Measurements from ENCODE around the gene NR2E1.

The NR2E1 gene

DNA sequence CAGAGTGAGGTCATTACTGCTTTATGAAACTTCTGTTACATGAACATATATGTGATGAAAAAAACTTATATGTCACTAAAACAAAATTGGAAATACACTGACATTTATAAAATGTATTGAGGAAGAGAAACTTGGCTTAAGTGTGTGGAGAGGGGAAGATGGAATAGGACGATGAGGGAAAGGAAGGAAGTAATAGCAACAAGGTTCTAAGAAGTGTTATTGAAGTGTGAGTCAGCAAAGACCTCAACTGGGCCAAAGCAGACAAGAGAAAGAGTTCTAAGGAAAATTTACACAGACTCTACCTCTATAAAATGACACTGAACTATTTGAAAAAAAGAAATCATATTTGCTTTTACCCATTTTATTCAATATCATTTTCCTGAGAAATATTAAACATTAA lies 56.7 kb downstream of the NR2E1 start:
- DNase-seq: no peak

- DNase-seq: no peak
Observed at GRCh38 chr6:108227290-108227689, 61.5 kb downstream of the NR2E1 start.

GRCh38 chr6:108228416-108228815 lies 62.6 kb downstream of the NR2E1 start:
- DNase-seq: no peak

DNA sequence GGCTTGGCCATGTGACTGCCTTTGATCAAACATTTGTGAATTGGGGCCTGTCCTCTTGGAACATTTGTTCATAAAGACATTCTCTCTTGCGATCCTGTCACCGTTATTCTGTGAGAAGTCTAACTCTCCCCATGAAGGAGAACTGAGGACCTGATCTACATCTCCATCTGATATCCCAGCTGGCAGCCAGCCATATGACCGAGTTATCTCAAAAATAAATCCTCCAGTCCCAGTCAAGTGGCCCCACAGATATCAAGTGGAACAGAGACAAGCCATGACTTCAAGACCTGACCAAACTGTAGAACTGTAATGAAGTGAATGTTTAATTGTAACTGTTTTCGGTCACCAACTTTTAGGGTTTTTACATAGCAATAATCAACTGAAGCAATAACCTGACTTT lies 69.3 kb downstream of the NR2E1 start:
- no peak for DNase-seq

DNA sequence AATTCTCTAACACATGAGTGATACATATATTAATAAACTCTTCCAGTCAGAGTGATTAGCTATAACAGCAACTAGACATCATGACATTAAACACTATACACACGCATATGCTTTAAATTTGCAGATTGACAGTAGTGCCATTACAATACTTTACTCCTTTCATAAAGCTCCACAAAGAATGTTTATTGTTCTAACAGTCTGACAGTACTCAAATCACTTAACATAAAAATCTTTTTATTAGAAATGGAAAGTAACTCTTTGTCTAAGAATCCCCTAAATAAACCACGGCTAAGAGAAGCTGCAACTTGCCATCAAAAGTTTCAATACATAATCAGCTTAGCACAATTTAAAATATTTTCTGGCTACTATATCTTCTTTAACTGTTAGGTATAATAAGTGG lies 71.0 kb downstream of the NR2E1 start:
- DNase-seq: no peak

DNA sequence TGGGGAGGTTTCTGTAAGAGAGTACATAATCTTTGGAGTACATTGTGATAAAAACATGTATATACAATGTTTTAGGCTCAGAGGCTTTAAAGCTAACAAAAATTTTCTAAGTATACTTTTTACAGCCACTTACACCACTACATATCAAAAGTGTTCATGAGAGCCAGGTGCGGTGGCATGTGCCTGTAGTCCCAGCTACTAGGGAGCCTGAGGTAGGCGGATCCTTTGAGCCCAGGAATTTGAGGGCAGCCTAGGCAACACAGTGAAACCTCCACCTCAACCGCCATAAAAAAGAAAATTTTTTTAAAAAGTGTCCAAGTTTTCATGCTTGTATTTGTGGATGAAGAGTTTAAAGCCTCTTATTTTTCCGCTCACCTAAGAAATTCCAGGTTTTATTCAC lies 72.5 kb downstream of the NR2E1 start:
- DNase-seq: no peak
